NCI-H2029 treated with DMSO at 0.1 percent for 48 hours (cell line): ENCODE data around the gene ASIC3.

ENCODE experiments used
- DNase-seq: peaks from one replicate; lab custom pipeline; 2025; lab: John Stamatoyannopoulos, UW

ASIC3 gene

DNA sequence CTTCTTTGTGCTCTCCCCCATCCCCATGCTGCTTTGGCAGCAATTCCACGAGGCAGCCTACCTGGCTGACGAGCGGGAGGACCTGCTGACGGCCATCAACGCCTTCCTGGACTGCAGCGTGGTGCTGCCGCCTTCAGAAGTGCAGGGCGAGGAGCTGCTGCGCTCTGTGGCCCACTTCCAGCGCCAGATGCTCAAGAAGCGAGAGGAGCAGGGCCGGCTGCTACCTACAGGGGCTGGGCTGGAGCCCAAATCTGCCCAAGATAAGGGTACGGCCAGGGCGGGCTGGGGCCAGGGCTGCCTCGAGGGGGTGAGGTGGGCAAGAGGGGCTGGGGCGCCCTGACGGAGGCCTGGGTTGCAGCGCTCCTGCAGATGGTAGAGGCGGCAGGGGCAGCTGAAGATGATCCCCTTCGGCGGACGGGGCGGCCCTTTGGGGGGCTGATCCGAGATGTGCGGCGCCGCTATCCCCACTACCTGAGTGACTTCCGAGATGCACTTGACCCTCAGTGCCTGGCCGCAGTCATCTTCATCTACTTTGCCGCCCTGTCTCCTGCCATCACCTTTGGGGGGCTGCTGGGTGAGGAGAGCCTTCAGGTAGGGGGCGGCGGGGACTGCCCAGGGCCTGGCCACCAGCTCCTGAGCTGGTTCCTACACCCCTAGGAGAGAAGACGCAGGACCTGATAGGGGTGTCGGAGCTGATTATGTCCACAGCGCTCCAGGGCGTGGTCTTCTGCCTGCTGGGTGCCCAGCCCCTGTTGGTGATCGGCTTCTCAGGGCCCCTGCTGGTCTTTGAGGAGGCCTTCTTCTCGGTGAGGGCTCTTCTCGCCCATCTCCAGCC, 22.9 kb downstream of the ASIC3 start:
- no peak for DNase-seq

DNA sequence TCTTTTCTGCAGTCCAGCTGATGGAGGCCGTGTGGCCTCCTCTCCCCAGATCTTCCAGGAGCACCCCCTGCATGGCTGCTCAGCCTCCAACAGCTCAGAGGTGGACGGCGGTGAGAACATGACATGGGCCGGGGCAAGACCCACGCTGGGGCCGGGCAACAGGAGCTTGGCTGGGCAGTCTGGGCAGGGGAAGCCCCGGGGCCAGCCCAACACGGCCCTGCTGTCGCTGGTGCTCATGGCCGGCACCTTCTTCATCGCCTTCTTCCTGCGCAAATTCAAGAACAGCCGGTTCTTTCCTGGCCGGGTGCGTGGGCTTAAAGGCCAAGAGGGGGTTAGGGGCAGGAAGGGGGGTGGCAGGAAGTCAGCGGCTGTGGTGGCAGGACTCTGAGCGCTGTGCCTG, 25.7 kb downstream of the ASIC3 start:
- DNase-seq = no peak

DNA sequence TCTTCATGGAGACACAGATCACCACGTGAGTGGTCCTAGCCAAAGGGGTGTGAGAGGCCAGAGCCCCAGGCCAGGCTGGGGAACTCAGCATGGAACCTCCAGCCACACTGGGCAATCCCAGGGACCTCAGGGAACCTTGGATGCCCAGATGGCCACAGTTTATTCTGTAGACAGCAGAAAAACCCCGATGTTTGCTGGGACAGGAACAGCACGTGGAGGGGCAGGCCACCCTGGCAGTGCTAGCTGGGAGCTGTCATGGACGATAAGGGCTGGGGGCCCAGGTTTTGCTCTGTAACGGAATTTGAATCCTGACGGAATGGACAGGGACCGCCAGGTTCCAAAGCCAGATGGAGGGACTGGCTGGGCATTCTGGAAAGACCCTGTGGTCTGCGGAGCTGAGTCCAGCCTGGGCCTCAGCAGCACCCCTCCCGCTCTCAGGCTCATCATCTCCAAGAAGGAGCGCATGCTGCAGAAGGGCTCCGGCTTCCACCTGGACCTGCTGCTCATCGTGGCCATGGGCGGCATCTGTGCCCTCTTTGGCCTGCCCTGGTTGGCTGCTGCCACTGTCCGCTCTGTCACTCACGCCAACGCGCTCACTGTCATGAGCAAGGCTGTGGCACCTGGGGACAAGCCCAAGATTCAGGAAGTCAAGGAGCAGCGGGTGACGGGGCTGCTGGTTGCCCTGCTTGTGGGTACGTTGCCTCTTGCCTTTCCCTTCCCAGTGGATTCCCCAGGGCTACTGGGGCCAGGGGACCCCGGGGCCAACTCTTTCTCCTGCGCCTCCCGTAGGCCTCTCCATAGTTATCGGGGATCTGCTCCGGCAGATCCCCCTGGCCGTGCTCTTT, 26.7 kb downstream of the ASIC3 start:
- DNase-seq = no peak

DNA sequence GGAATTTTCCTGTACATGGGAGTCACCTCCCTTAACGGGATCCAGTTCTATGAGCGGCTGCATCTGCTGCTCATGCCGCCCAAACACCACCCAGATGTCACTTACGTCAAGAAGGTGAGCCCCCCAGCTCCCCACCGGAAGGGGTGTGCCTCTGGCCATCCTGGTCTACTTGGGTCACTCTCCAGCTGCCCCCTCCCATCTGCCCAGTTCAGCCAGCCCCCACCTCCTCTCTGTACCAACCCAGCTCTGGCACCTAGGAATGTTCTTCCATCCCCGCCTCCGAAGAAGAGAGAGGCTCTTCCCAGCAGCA, 27.3 kb downstream of the ASIC3 start:
- DNase-seq = no peak

DNA sequence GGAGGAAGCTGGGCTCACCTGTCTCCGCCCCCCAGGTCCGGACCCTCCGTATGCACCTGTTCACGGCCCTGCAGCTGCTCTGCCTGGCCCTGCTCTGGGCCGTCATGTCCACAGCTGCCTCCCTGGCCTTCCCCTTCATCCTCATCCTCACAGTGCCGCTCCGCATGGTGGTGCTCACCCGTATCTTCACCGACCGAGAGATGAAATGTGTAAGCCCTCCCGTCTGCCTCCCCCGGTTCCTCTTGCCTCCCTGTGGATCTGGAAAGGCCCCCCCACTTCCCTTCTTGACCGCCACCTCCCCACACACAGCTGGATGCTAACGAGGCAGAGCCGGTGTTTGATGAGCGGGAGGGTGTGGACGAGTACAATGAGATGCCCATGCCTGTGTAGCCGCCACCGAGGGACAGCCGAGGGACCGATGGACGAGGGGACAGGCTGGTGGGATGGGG, 27.7 kb downstream of the ASIC3 start:
- no peak for DNase-seq

DNA sequence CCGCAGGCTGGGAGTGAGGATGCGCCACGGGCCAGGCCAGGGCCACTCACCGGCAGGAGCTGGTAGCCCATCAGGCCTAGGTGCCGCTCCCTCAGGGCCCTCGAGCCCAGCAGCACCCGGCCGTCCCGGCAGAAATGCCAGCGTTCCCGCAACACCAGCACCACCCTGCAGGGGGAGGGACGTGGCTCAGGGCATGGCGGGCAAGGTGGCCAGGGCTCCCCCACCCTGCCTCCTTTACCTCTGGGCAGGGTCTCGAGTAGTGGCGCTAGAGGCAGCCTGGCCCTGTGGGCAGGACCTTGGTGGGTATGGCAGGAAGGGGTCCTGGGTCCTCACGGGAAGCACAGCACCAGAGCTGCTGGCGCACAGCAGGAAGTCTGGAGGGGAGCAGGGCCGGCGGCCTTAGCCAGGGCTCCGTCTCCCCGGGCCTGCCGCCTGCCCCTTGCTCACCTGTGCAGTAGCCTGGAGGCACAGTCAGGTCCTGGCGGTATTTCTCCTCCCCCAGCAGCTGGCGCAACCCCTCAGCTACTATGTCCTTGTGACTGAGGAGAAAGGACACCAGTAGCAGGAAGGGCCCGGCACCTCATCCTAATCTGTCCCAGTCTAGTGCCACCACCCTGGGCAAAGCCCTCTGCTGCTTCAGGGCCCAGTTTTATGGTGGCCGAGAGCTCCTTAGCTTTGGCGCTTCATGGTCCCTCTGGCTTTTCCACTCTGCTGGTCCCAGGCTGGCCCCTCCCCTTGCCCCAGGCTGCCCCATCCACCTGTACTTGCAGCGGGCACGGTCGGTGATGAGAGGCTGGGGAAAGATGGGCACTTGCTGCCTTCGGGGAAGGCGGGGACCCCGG, 28.8 kb downstream of the ASIC3 start:
- no peak for DNase-seq

DNA sequence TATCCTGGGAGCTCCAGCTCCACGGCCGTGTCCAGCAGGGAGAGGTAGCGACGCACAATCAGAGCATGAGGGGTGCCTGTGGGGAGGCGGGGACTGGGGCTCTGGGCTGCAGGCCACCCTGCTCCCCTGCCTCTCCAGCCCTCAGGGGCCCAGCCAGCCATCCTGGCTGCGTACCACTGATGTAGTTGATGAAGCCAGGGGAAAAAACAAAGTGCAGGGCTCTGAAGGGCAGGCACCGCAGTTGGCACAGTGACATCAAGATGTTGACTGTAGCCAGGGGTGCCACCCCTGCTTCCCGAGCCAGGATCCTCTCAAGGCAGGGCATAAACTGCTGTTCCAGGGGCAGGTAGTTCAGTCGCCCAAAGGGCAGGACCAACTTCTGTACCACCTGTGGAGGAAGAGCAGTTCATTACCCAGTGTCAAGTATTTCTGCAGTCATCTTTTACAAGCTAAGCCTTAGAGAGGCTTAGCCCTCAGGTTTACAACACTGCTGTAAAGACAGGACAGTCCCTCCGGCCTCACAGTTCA, 29.4 kb downstream of the ASIC3 start:
- no peak for DNase-seq

DNA sequence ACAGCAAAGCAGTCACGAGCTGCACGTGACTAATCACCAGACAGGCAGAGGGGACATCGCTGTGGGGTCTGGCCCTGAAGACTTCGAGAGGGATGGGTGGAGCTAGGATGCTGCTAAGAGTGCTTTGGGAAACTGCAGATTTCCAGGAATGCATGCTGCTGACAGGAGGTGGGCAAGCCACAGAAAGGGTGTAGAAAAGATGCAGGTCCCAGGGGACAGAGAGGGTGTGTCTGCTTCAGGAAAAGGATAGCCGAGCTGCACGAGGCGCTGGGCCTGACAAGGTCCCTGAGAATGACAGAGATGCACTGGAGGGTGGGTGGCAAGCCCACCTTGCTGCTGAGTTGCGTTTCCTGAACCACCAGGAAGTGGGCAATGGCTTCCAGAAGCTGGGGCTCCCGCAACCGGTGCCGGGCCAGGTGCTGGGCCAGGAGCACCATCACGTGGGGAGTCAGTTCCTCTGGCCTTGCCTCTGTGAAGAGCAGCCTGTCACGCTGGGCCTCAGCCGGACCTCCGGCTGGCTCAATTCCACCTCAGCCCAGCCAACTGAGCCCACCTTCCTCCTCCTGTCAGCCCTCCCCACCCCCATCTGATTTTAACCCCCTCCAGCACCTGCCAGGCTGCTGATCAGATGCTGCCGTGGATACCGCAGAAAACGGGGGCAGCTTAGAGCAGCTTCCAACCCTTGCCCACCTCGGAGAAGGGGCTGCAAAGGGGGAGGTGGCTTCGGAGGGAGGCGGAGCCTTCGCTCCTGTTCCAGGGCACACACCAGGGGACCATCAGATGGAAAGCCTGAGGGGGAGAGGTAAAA, 30.1 kb downstream of the ASIC3 start:
- no peak for DNase-seq

DNA sequence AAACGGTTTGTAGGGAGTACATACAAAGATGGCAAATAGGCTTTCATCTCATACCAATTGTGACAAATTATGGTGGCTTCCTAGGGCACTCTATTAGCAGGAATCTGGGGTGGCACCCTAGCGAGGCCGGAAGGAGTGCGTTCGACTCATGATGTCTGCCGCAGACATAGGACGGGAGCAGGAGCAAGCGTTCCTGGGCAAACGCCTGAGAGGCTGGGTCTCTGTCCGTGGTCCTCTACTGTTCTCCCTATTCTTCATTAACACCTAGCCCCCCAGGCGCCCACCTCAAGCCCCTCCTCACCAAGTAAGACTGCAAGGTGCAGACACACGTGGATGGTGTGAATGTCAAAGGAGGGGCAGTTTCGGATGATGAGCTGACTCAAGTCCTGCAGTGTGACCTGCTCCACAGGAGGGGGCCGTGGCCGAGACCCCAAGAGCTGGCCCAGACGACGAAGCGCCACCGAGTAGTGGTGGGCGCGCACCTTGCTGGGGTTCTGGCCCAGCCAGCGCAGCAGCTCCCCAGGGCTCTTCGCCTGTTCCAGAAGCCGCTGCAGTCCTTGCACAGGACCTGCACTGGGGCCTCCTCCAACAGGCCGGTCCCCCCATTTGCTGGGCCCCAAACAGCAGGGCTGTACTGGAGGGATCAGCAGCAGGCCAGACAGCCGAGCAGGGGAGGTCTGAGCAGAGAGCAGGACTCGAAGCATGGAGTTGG, 31.0 kb downstream of the ASIC3 start:
- no peak for DNase-seq

DNA sequence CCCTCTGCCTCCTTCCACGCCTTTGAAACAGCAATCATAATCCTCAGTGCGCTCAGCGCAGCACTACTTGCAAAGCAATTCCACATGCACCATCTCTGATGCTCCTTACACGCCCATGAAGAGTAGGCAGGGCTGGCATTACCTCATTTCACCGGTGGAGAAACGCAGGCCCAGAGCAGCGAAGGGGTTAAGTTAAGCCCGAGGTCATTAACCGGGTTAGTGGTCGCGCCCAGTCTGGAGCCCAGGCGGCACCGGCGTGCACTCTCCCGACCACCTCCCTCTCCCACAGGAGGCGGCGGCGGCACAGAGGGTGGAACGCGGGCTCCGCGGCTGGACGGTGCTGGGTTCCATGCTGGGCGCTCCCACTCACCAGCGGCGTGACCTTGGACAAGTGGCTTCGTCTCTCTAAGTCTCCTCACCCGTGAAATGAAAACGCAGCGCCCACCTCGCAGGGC, 31.8 kb downstream of the ASIC3 start:
- no peak for DNase-seq

DNA sequence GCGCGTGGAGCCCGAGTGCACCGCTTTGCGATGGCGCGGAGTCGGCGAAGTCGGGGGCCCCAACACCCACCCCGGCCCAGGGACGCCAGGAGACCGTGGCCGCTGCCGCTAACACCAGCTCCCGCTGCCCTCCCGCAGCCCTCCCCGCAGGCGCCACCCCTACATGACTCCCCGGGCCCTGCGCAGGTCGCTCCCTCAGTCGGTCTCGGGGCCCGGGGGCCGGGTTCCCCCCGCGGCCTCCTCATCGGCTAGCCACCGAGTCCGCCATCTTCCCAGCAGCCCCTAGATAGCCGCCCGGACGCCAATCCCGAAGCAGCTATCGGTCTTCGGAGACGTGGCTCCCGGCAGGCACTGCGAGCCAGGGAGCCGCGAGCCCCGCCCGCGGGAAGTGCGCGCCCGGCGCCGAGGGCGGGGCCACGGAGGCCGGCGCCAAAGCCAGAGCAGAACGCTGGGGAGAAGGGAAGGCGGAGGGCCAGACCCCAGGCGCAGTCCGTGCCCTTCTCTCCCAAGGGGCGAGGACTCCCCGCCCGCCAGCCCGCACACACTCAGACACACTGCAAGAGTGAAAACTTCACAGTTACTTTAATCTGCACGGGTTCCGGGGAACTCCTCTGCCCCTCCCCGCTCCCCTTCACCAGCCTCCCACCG, 32.3 kb downstream of the ASIC3 start, which contains the start of gene FASTK:
TSS of gene FASTK (minus strand) at position 288 of the 648 bp plus-strand sequence. CDS start at position 245, 43 bp downstream.
- peak; percentile 67 for DNase-seq

DNA sequence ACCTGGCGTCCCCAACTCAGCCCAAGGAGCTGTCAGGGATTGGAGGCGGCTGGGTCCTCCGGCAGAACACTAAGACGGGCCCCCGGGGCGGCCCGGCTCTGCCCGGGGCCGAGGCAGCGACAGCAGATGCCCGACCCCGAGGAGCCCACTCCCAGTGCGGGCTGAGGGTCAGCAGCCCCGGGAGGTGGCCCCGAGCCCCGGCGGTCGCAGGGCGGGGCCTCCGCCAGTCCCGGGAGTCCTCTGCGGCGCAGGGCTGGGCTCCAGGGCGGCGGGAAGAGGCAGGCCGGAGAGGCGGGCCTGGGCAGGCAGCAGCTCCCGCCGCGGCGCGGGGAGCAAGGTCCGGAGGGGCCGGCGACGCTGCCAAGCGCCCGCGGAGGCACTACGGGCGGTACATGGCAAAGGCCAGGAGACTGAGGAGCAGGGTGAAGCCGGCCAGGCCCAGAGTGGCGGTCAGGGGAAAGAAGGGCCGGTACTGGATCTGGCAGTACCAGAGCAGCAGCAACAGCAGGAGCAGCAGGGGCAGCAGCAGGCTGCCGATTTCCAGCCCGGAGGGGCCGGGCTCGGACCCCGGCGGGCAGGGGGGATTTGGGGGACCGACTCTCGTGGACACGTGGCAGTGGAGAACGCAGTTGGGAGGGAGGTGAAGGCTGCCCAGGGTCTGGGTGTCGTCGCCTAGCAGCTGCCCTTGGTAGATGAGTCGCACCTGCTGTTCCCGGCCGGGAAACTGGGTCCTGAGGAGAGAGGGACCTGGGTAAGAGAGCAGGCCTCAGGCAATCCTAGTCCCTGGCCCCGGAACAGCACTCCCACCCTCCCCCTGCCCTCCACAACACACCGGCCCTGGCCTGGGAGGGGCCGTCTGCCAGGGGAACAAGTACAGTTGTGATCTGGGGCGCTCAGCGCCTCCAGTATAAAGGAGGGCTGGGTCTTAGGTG, 33.1 kb downstream of the ASIC3 start:
- no peak for DNase-seq

DNA sequence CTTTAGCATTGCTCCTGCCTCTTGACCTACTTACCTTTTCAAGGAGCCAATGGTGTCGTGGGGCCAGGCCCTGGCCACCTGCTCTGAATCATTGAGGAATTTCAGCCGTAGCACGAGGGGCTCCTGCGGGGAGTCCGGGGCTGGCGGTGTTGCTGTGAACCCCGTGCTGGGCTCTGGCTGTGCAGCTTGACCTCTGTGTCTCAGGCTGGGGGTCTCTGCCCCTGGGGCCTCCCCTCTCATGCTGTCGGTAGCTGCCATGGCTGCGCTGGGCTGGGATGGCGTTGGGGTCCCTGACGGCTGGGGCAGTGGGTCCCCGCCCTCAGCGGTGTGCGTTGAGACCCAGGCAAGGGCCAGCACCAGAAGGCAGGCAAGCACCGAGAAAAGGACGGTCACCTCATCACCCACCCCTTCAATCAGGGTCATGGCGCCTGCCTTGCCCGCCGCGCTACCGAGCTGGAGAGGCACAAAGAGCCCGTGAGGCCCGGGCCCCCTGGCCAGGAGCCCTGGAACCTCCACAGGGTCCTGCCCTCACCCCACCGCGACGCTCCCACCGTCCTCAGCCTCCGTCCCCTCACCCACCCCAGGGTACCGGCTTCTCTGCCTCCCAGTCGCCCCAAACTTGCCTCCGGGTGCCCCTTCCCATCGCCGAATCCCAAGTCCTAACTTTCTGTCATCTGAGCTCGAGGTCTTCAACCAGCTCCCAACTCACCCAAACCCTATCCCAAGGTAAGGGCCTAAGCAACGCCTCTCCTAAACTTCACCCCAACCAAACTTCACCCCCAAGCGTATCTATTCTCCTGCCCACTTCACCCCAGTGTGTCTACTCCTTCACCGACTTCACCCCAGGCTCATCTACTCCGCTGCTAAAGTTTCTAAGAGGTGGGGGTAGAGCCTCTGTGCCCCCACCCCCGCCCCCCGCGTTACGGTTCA, 34.1 kb downstream of the ASIC3 start:
- DNase-seq = no peak

DNA sequence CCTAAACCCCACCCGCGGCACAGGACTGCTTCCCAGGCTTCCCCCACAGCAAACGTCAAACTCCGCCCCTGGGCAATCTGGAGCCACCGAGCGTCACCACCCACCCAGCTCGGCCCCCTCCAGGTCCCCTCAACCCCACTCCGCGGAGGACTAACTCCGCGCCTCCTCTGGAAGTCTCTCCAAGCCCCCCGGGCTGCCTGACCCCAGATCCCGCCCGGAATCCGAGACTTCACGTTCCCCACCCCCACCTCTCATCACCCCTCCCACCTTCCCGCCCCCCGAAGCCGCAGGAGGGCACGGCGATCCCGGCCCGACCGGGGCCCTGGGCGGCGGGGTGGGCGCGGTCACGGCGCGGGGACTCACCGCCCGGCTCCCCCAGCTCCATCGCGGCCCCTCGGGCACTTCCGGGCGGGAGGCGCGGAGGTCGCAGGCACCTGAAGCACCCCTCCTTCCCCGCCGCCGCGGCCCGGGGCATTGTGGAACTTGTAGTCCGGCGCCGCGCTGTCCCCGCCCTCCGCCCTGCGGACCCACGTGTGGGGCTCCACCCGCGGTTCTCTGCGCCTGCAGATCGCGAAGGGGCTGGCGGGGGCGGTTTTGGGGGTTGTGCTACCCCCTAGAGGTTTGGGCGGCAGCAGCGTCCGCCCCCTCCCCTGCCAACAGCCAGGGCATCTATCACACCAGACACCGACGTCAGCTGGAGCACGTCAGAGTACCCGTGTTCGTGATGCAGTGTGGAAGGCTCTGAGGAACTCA, 34.9 kb downstream of the ASIC3 start, which contains the start of gene TMUB1:
TSS of gene TMUB1 (minus strand) at position 423 of the 753 bp plus-strand sequence. CDS start 930 bp downstream, outside the sequence.
- DNase-seq = peak; percentile 42

DNA sequence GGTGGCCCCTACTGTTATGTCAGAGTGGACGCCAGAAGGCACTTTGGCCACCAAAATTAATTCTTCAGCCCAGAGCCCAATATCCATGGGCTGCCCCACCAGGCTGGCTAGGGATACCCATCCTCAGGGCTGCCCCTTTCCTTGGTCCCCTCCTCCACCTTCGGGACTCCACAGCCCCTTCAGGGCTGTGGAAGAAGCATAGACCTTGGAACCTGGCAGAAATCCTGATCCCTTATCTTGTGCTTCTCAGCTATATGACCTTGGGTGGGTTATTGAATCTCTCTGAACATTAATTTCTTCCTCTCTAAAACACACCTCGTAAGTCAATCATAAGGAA, 35.5 kb downstream of the ASIC3 start:
- DNase-seq = no peak

DNA sequence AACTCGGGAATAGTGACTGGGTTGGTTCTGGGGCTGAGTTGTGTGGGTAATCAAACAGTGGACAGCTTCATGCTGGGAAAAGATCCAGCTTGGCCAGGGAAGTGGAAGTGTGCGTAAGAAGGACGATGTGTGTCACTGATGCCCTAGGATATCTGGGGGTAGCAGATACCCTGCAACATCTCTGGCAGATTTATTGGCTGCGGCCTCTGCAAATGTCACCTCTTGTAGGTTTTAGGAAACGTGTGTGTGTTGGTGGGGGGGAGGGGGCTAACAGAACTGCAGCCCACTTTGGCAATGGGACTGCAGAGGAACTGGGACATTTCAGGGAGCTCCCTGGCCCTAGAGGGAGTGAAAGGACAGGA, 37.0 kb downstream of the ASIC3 start:
- no peak for DNase-seq
